GM23338 (cell line): ENCODE data around the gene CNNM2. TPM values are rescaled to one million over a fixed set of nuclear protein-coding genes. Genes with fewer than 3 reads are reported as not detected.

ENCODE experiments used
- ATAC-seq: fragments of 200-7000 bp; cut with Tn5 transposase; 3 replicates; pipeline ENCODE4 v1.9.1; 2020
- DNase-seq: peaks from one replicate; pipeline ENCODE4 v3.0.0-alpha.2; 2015; ENCODE audit warnings: low spot score
- H2AFZ ChIP-seq: fragments of 200-600 bp; sonication (generic); 2 replicates; pipeline ENCODE4 v1.8.0; 2016; ENCODE audit warnings: antibody characterized with exemption, mild to moderate bottlenecking, moderate library complexity
- H3F3A ChIP-seq: fragments of 200-600 bp; sonication (generic); replicated peaks from 2 replicates; pipeline ENCODE4 v1.8.0; 2017; ENCODE audit warnings: antibody characterized with exemption, mixed run types, low read depth
- H3K27ac ChIP-seq: fragments of 200-600 bp; sonication (generic); 2 replicates; pipeline ENCODE4 v1.6.1; 2016; ENCODE audit warnings: low read depth
- H3K27me3 ChIP-seq: fragments of 200-600 bp; sonication (generic); 2 replicates; pipeline ENCODE4 v1.8.0; 2016; ENCODE audit warnings: mild to moderate bottlenecking, mixed run types, moderate library complexity; ENCODE audit not compliant: insufficient read depth
- H3K36me3 ChIP-seq: fragments of 200-600 bp; sonication (generic); 2 replicates; pipeline ENCODE4 v1.8.0; 2016; ENCODE audit warnings: mild to moderate bottlenecking; ENCODE audit not compliant: insufficient read depth
- H3K4me1 ChIP-seq: fragments of 200-600 bp; sonication (generic); 2 replicates; pipeline ENCODE4 v1.8.0; 2016; ENCODE audit warnings: mild to moderate bottlenecking, moderate library complexity; ENCODE audit not compliant: insufficient read depth
- H3K4me2 ChIP-seq: fragments of 200-600 bp; sonication (generic); 2 replicates; pipeline ENCODE4 v1.7.1; 2017; ENCODE audit warnings: mixed run types
- H3K4me3 ChIP-seq: fragments of 200-600 bp; sonication (generic); 2 replicates; pipeline ENCODE4 v1.6.1; 2016; ENCODE audit warnings: mixed run types
- H3K79me2 ChIP-seq: fragments of 200-600 bp; sonication (generic); replicated peaks from 2 replicates; pipeline ENCODE4 v1.8.0; 2017; ENCODE audit warnings: mild to moderate bottlenecking; ENCODE audit not compliant: insufficient read depth
- H3K9me2 ChIP-seq: fragments of 200-600 bp; sonication (generic); 2 replicates; pipeline ENCODE4 v1.8.0; 2017; ENCODE audit not compliant: insufficient read depth
- H4K20me1 ChIP-seq: fragments of 200-600 bp; sonication (generic); replicated peaks from 2 replicates; pipeline ENCODE4 v1.8.0; 2017; ENCODE audit warnings: mild to moderate bottlenecking; ENCODE audit not compliant: insufficient read depth
- H3K27ac Mint-ChIP-seq: 2 replicates; pipeline ENCODE4 v1.8.0; 2020; ENCODE audit warnings: inconsistent platforms, mild to moderate bottlenecking, moderate library complexity, mixed read lengths
- H3K27me3 Mint-ChIP-seq: 3 replicates; pipeline ENCODE4 v1.8.0; 2022; ENCODE audit warnings: low read depth, mild to moderate bottlenecking, moderate library complexity, mixed read lengths, inconsistent platforms; ENCODE audit not compliant: insufficient read depth, poor library complexity
- H3K36me3 Mint-ChIP-seq: 3 replicates; pipeline ENCODE4 v1.8.0; 2021; ENCODE audit warnings: low read depth, mild to moderate bottlenecking, inconsistent platforms, moderate library complexity, mixed read lengths
- H3K4me1 Mint-ChIP-seq: 3 replicates; pipeline ENCODE4 v1.8.0; 2020; ENCODE audit warnings: mild to moderate bottlenecking, inconsistent platforms, mixed read lengths
- H3K4me3 Mint-ChIP-seq: 3 replicates; pipeline ENCODE4 v1.8.0; 2021; ENCODE audit warnings: moderate library complexity, mild to moderate bottlenecking, inconsistent platforms, mixed read lengths
- H3K9me3 Mint-ChIP-seq: 3 replicates; pipeline ENCODE4 v1.8.0; 2020; ENCODE audit warnings: moderate library complexity, mild to moderate bottlenecking, inconsistent platforms, mixed read lengths
- CREB1 ChIP-seq: fragments of 250-450 bp; sonication (Bioruptor Pico); IDR thresholded peaks from 2 replicates; pipeline ENCODE4 v1.5.0; 2020; ENCODE audit warnings: low read depth, mild to moderate bottlenecking, moderate library complexity
- EZH2phosphoT487 ChIP-seq: fragments of 200-600 bp; sonication (generic); IDR thresholded peaks from one replicate; pipeline ENCODE4 v1.8.1; 2018; ENCODE audit warnings: antibody characterized with exemption; ENCODE audit not compliant: unreplicated experiment
- JUNB ChIP-seq: IDR thresholded peaks from one replicate; pipeline ENCODE4 v1.6.1; 2016; ENCODE audit warnings: antibody characterized with exemption; ENCODE audit not compliant: unreplicated experiment
- NANOG ChIP-seq: IDR thresholded peaks from 2 replicates; pipeline ENCODE4 v1.6.1; 2016; ENCODE audit warnings: antibody characterized with exemption, borderline replicate concordance
- POLR2AphosphoS5 ChIP-seq: IDR thresholded peaks from 2 replicates; pipeline ENCODE4 v1.6.1; 2016; ENCODE audit warnings: antibody characterized with exemption, low read depth
- ZNF114 ChIP-seq: fragments of 250-450 bp; sonication (Bioruptor Pico); IDR thresholded peaks from 2 replicates; pipeline ENCODE4 v1.5.0; 2020; ENCODE audit warnings: mild to moderate bottlenecking, moderate library complexity
- ZNF462 ChIP-seq: fragments of 250-450 bp; sonication (Bioruptor Pico); IDR thresholded peaks from 2 replicates; pipeline ENCODE4 v1.5.0; 2020; ENCODE audit warnings: mild to moderate bottlenecking, moderate library complexity
- polyA plus RNA-seq: library from polyadenylated mRNA; unstranded; fragments of >200 nt; fragmentation: Nextera tagmentation; extraction: Ambion mirVana; gene quantifications from 2 replicates; pipeline ENCODE4 v1.2.1, GENCODE V29; 2016
- total RNA-seq: library from RNA; depleted of rRNA; stranded (reverse); fragments of >200 nt; shearing (Covaris generic); gene quantifications from 2 replicates; pipeline ENCODE4 v1.2.3, GENCODE V29; 2014
- TF ChIP-seq, protein P1 (sequence below), 2 experiments: fragments of 200-600 bp in 1 of 2; sonication (generic) in 1 of 2; conservative IDR thresholded peaks; 2 replicates each; pipeline versions ENCODE4 v1.5.1 to v1.6.1; 2016 to 2017; ENCODE audit warnings: antibody characterized with exemption in 2 of 2, low read depth in 2 of 2, mild to moderate bottlenecking in 2 of 2, moderate library complexity in 1 of 2

CNNM2 gene
- total and polyA plus RNA-seq, 2 experiments from 2014 or later = 4.5 to 31.3 TPM

- no peaks in the 10 kb centered on the region for H3K36me3 Mint-ChIP-seq
- no peak for TF ChIP-seq POLR2AphosphoS5
- no peak for TF ChIP-seq JUNB
- no peak for TF ChIP-seq ZNF462 (CRISPR knock-in tag)
- TF ChIP-seq ZNF114 = no peak
- TF ChIP-seq NANOG = no peak
- TF ChIP-seq EZH2phosphoT487 = no peak
- TF ChIP-seq, protein P1, sequence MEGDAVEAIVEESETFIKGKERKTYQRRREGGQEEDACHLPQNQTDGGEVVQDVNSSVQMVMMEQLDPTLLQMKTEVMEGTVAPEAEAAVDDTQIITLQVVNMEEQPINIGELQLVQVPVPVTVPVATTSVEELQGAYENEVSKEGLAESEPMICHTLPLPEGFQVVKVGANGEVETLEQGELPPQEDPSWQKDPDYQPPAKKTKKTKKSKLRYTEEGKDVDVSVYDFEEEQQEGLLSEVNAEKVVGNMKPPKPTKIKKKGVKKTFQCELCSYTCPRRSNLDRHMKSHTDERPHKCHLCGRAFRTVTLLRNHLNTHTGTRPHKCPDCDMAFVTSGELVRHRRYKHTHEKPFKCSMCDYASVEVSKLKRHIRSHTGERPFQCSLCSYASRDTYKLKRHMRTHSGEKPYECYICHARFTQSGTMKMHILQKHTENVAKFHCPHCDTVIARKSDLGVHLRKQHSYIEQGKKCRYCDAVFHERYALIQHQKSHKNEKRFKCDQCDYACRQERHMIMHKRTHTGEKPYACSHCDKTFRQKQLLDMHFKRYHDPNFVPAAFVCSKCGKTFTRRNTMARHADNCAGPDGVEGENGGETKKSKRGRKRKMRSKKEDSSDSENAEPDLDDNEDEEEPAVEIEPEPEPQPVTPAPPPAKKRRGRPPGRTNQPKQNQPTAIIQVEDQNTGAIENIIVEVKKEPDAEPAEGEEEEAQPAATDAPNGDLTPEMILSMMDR (conservative IDR thresholded peaks at IDR 0.05; ENCODE audit: low read depth in 2 of 2) = no peak
- TF ChIP-seq CREB1 = no peak
- H3K27ac Mint-ChIP-seq = no peak overlapping the region
- ATAC-seq = no peak
- H3K36me3 ChIP-seq = no peaks in the 10 kb centered on the region
- H3K9me2 ChIP-seq = no peaks in the 10 kb centered on the region; the same call in 1 of the 2 replicates
- H3K27me3 Mint-ChIP-seq = peaks cover 2% of the 10 kb centered on the region
- H3F3A ChIP-seq = no peaks in the 10 kb centered on the region
- no peak for DNase-seq
- H3K4me1 Mint-ChIP-seq = no peaks in the 10 kb centered on the region
- no peak overlapping the region for H3K27ac ChIP-seq
- H4K20me1 ChIP-seq = no peaks in the 10 kb centered on the region
- H3K4me3 Mint-ChIP-seq = no peak overlapping the region
- no peak overlapping the region for H3K4me3 ChIP-seq
- no peak overlapping the region for H2AFZ ChIP-seq
- H3K9me3 Mint-ChIP-seq = no peaks in the 10 kb centered on the region
- H3K4me1 ChIP-seq = no peaks in the 10 kb centered on the region
- H3K79me2 ChIP-seq = 0 out of 2 replicates have a peak, but pooled peaks cover 2% of the 10 kb centered on the region
- H3K27me3 ChIP-seq = no peaks in the 10 kb centered on the region
- no peak overlapping the region for H3K4me2 ChIP-seq
Measured at GRCh38 chr10:102962267-102962666, 44.2 kb downstream of the CNNM2 start.
